Uterus (tissue), 4 donors: Measurements from ENCODE around the gene PAGR1. TPM values are rescaled to one million over a fixed set of nuclear protein-coding genes. Genes with fewer than 3 reads are reported as not detected.
"Not testable (repeated sequence)": the region's sequence is repeated elsewhere in the genome, so short reads cannot be mapped to it uniquely, and the experiment has no call there.

ENCODE experiments used
- DNase-seq, 2 donors: peaks; one replicate each; pipeline ENCODE4 v3.0.0-alpha.2; 2019 to 2020
- H3K27ac ChIP-seq, 2 donors: fragments of 200-600 bp; sonication (generic); 1 replicate in 1 of 2; 2 replicates in 1 of 2; pipeline ENCODE4 v1.5.1; 2016 to 2018
- H3K27me3 ChIP-seq, 2 donors: fragments of 200-600 bp; sonication (generic); one replicate each; pipeline ENCODE4 v1.5.1; 2018 to 2019; ENCODE audit warnings: control low read depth in 1 of 2
- H3K36me3 ChIP-seq, 2 donors: fragments of 200-600 bp; sonication (generic); one replicate each; pipeline ENCODE4 v1.5.1; 2019; ENCODE audit warnings: control low read depth in 1 of 2
- H3K4me1 ChIP-seq, 2 donors: fragments of 200-600 bp; sonication (generic); one replicate each; pipeline ENCODE4 v1.5.1; 2018 to 2019; ENCODE audit warnings: control low read depth in 1 of 2
- H3K4me3 ChIP-seq, 2 donors: fragments of 200-600 bp; sonication (generic); 1 replicate in 1 of 2; 2 replicates in 1 of 2; pipeline ENCODE4 v1.5.1; 2018 to 2019; ENCODE audit warnings: mild to moderate bottlenecking in 1 of 2
- H3K9me3 ChIP-seq, 2 donors: fragments of 200-600 bp; sonication (generic); one replicate each; pipeline ENCODE4 v1.5.1; 2019; ENCODE audit warnings: control low read depth in 1 of 2
- POLR2A ChIP-seq, 2 donors: fragments of 450-650 bp; IDR thresholded peaks; one replicate each; pipeline ENCODE4 v1.6.1; 2016; ENCODE audit warnings: antibody characterized with exemption in 2 of 2, mild to moderate bottlenecking in 1 of 2, moderate library complexity in 1 of 2
- intact Hi-C: fragments of 100-400 bp; cut with DNase I; formaldehyde crosslinking; loops from one replicate; pipeline ENCODE4 v1.15.1; 2023; ENCODE audit warnings: low total_unique reads
- total RNA-seq, 4 donors: library from RNA; depleted of rRNA in 3 of 4; stranded (reverse); fragments of >200 nt in 3 of 4; gene quantifications; one replicate each; pipeline versions ENCODE4 v1.1.0 to v1.2.4, GENCODE V29; 2014 to 2023
- TF ChIP-seq, protein P1 (sequence below), 4 experiments: fragments of 200-600 bp in 2 of 4; fragments of 450-650 bp in 2 of 4; sonication (generic) in 2 of 4; IDR thresholded peaks; one replicate each; pipeline ENCODE4 v1.5.1; 2016 to 2019; ENCODE audit warnings: antibody characterized with exemption in 4 of 4, mild to moderate bottlenecking in 2 of 4, moderate library complexity in 1 of 4
- donor health status: DM: yes; HTN: yes; CAD: no.

Gene PAGR1
- total RNA-seq, 4 donors from 2014 or later, result 36.1 to 85.0 (median 46.9) TPM

DNA sequence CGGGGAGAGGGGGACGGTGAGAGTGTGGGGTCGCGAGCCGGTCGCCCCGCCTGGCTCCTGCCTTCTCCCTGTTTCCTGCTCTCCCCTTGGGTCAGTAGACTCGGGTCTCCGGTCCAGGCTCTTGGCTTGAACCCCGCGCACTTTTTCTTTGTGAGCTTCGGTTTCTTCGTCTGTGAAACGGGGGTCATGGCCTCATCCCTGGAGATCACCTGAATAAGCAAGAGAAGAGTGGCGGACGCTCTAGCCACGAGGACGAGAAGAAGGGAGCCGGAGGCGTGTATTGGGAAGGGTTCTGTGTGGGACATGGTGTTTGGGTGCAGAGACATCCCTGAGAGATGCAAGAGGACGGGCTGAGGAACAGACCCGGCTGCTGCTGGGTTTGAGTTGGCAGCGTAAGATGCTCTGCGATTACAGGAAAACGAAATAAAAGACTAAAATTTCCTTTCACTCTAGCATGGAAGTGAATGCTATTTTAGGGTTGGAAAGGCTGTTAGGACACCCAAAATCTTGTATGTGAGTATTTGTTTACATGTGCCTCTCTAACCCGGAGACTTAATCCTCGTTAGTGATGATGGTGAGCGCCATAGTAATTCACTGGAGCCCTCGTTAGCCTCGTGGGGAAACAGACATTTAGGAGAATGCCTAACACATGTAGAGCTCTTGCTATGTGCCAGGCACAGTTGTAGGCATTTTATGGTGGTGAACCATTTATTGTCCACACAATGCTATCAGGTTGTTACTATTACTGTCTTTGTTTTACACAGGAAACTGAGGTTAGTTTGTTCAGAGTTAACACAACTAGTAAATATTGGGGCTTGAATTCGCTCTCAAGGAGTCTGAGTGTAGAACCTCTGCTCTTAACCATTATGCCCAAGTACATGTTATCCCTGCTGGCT is 24.8 kb upstream of the PAGR1 start:
- intact Hi-C loops, result no loop called here
- Histone ChIP-seq H3K27me3 (no peaks in the 10 kb centered on the region), H3K9me3 (no peaks in the 10 kb centered on the region), H3K4me1 (peaks cover 0 to 8% of the 10 kb centered on the region in 2 donors), H3K4me3 (peak overlapping the region; percentile 59 to 61), H3K27ac (peak overlapping the region in 1 of 2 donors; percentile 45), H3K36me3 (no peaks in the 10 kb centered on the region)
- DNase-seq, result no peak
- TF ChIP-seq POLR2A (IDR thresholded peaks at IDR 0.05), result no peak
- TF ChIP-seq, protein P1, sequence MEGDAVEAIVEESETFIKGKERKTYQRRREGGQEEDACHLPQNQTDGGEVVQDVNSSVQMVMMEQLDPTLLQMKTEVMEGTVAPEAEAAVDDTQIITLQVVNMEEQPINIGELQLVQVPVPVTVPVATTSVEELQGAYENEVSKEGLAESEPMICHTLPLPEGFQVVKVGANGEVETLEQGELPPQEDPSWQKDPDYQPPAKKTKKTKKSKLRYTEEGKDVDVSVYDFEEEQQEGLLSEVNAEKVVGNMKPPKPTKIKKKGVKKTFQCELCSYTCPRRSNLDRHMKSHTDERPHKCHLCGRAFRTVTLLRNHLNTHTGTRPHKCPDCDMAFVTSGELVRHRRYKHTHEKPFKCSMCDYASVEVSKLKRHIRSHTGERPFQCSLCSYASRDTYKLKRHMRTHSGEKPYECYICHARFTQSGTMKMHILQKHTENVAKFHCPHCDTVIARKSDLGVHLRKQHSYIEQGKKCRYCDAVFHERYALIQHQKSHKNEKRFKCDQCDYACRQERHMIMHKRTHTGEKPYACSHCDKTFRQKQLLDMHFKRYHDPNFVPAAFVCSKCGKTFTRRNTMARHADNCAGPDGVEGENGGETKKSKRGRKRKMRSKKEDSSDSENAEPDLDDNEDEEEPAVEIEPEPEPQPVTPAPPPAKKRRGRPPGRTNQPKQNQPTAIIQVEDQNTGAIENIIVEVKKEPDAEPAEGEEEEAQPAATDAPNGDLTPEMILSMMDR (IDR thresholded peaks at IDR 0.05), result no peak

DNA sequence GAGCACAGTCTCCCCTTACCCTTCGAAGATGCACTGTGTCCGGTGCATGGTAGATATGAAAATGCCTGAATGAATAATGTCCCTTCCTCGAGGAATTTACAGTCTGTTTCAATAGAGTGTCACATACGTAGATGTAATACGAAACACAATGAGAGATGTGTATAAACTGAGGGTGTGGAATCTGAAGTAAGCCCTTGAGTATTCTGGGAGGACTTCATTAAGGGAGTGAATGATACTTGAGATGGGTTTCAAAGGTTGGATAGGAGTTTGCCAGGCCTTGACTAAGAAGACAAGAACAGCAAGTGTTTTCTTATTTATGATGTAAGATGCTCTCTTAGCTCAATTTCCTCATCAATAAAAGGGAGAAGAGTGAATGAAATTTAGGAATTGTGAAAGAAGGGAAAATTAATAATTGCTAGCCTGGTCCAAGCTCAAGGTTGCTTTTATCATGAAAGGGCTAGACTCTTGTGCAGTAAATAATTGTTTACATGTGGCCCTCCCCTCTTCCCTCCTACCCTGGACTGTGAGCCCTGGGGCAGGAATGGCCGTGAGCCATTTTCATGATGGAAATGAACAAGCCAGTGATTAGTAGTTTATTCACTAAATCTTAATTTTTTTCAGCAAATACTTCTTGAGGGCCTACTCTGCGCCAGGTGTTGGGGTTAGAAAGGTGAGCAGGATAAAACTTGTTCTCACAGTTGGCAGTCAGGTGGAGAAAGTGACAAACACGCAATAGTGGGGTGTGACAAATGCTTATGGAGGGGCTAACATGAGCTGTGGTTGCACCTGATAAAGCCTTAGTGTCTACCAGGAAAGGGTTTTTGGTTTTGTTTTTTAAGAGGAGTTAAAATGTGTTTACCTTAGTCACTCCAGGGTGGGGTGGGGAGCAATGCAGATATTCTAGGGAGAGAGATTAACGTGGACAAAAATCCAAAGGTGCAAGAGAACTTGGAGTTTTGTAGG is 23.8 kb upstream of the PAGR1 start:
- no peak overlapping the region for H3K4me3 ChIP-seq

DNA sequence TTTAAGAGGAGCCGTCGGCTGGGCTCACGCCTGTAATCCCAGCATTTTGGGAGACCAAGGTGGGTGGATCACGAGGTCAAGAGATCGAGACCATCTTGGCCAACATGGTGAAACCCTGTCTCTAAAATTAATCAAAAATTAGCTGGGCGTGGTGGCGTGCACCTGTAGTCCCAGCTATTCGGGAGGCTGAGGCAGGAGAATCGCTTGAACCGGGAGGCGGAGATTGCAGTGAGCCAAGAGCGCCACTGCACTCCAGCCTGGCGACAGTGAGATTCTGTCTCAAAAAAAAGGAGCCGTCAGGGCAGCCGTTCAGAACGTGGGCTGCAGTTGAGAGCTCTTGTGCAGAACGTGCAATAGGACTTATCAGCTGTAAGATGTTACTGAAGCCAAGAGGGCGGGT is 22.8 kb upstream of the PAGR1 start:
- H3K27ac ChIP-seq, H3K9me3 ChIP-seq, H3K4me1 ChIP-seq, H3K27me3 ChIP-seq, H3K4me3 ChIP-seq, intact Hi-C loops, DNase-seq, H3K36me3 ChIP-seq: not testable (repeated sequence)

More for the DNA sequence above, 23.8 kb upstream of the PAGR1 start:
- Histone ChIP-seq H3K4me1 (peaks cover 0 to 8% of the 10 kb centered on the region in 2 donors), H3K36me3 (no peaks in the 10 kb centered on the region), H3K27me3 (no peaks in the 10 kb centered on the region), H3K27ac (no peak overlapping the region), H3K9me3 (no peaks in the 10 kb centered on the region)
- intact Hi-C loops, result no loop called here
- DNase-seq, result no peak
- TF ChIP-seq POLR2A (IDR thresholded peaks at IDR 0.05), result no peak
- TF ChIP-seq, protein P1 (IDR thresholded peaks at IDR 0.05), result no peak

DNA sequence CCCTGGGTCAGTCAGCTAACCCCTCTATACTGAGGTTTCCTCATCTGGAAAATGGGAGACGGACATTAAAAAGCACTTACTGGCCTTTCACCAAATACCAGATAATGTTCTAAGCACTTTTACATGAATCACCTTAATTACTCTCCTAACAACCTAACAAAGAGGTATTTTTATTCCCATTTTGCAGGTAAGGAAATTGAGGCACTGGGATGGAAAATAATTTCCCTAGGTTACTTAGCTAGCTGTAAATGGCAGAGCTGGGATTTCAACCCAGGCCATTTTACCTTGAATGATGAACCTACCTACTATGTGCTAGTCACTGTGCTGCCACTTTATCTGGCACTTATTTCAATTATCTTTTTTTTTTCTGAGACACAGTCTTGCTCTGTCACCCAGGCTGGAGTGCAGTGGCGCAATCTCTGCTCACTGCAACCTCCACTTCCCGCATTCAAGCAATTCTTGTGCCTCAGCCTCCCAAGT is 21.7 kb upstream of the PAGR1 start:
- TF ChIP-seq POLR2A (IDR thresholded peaks at IDR 0.05), result no peak
- TF ChIP-seq, protein P1 (IDR thresholded peaks at IDR 0.05), result no peak
- DNase-seq, result no peak
- Histone ChIP-seq H3K4me3 (no peak overlapping the region), H3K9me3 (no peaks in the 10 kb centered on the region), H3K27ac (no peak overlapping the region), H3K4me1 (peaks cover 0 to 8% of the 10 kb centered on the region in 2 donors), H3K36me3 (no peaks in the 10 kb centered on the region), H3K27me3 (no peaks in the 10 kb centered on the region)
- intact Hi-C loops, result no loop called here

DNA sequence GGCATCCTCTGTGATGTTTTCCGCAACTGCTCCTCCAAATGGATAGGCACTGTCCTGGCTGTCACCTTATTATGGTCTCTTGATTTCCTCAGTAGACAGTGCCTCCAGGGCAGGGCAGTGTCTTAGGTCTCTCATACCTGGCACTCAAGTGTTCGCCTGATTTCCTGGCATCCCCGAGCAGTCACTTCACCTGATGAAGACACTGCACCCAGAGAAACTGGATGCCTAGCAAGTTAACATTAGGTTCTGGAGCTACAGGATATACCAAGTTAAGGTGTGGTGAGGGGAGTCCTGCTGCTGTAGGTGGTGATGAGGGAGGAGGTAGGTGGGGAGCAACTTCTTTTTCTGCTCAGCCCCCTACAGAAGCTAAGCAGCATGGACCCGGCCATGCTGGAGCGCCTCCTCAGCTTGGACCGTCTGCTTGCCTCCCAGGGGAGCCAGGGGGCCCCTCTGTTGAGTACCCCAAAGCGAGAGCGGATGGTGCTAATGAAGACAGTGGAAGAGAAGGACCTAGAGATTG is 13.5 kb upstream of the PAGR1 start:
- intact Hi-C loops, result no loop called here
- Histone ChIP-seq H3K4me1 (no peaks in the 10 kb centered on the region), H3K27ac (no peak overlapping the region), H3K36me3 (no peaks in the 10 kb centered on the region), H3K4me3 (no peak overlapping the region), H3K27me3 (no peaks in the 10 kb centered on the region), H3K9me3 (no peaks in the 10 kb centered on the region)
- TF ChIP-seq POLR2A (IDR thresholded peaks at IDR 0.05), result no peak
- TF ChIP-seq, protein P1 (IDR thresholded peaks at IDR 0.05), result no peak
- no peak for DNase-seq
